GM11168 (cell line): ENCODE measurements around the gene RAB6A.

Experiments used
- in situ Hi-C: fragments of 300-500 bp; cut with MboI; formaldehyde crosslinking; loops from one replicate; pipeline ENCODE4 v1.12.0; 2022; ENCODE audit warnings: low sequenced_read_pairs; ENCODE audit not compliant: unreplicated experiment

The RAB6A gene

DNA sequence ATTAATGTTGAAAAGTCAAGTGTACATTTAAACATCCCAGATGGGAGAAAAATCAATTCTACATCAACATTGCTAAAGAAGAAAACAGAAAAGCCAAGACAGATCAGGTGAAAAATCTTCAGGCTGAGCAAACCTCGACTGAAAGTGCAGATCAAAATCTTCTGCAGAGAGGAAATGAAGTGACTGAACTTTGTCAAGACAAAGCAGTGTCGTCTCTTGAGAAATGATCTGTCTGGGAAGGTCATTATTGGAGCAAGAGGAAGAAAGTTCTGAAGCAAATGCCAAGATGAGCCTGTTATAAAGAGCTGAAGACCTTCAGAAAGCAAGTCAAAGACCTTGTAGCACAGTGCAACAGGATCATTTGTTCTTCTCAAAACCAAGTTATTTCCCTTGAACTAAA, 120.3 kb downstream of the RAB6A start:
- in situ Hi-C loops: no loop called here

GRCh38 chr11:73637012-73637411, 123.9 kb downstream of the RAB6A start:
- in situ Hi-C loops: no loop called here

DNA sequence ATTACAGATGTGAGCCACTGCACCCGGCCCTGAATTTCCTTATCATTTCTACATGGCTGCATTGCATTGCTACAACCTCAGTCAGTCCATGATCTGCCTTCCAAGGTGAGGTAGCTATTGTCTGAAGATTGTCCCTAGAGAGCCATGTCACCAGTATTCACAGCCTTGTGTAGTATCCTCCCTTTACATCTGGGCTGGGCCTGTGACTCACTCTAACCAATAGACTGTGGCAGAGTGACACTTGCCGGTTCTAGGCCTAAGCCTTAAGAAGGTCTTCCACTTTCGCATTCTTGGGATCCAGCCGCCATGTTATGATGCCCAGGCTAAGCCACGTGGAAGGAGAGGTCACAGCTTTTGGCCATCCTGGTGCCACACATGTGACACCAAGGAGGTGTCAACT, 124.6 kb downstream of the RAB6A start:
- in situ Hi-C loops: no loop called here

DNA sequence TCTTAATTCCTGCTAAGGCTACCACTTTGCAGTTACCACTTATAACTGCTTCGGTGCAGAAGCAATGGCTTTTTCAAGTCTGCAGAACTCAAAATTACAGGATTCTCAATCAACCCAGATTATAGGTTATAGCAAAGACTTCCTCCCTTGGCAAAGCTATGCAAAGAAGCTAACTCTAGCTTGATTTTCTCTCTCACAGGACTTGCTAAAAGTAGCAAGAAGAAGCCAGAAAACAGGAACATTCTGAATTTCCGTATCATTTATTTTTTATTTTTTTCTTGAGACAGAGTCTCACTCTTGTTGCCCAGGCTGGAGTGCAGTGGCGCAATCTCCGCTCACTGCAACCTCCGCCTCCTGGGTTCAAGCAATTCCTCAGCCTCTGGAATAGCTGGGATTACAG, 125.2 kb downstream of the RAB6A start:
- in situ Hi-C loops: no loop called here

GRCh38 chr11:73633999-73634398, 126.9 kb downstream of the RAB6A start:
- in situ Hi-C loops: no loop called here

DNA sequence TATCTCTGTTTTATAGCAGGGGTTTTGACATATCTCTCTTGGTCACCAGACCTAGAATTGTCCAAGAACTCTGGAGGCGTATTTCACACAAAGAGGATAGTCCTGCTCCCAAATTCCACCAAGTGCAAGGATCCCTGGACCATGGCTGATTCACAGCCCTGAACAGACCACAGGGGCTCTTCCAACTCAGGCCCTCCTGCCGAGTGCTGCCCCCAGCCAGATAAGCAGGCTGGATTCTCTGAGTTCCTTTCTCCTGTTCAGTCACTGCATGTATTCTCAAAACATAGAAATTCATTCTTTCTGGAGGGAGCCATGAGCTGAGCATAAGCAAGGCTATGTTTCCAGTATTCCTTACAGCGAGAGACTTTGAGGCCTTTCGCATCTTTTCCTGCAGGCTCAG, 127.9 kb downstream of the RAB6A start:
- in situ Hi-C loops: no loop called here

DNA sequence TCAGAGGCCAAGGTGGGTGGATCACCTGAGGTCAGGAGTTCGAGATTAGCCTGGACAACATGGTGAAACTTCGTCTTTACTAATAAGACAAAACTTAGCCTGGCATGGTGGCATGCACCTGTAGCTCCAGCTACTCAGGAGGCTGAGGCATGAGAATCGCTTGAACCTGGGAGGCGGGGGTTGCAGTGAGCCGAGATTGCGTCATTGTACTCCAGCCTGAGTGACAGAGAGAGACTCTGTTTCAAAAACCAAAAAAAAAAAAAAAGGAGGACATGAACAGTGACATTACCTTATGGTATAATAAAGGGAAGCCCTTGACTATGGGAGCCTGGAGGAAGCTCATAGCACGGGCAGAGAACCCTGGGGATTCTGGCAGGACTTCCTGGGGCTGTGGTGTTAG, 131.0 kb downstream of the RAB6A start:
- in situ Hi-C loops: no loop called here

DNA sequence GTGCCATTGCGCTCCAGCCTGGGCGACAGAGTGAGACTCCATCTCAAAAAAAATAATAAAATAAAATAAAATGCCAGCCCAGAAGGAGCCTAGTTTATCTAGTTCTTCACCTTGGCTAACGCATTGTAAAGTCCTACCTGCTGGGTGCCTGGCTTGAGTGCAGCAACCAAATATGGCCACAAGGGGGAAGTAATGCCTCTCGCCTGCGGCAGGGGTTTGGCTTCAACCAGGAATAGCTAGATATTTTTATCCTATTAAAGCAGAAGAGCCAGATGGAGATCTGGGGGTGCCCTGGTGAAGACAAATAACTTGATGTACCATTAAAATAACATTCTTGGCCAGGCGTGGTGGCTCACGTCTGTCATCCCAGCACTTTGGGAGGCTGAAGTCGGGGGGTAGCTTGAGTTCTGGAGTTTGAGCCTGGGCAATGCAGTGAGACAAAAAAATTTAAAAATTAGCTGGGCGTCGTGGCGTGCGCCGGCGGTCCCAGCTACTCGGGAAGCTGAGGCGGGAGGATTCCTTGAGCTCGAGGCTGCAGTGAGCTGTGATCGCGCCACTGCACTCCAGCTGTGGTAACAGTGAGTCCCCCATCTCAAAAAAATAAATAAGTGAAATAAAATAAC, 135.1 kb downstream of the RAB6A start:
- in situ Hi-C loops: no loop called here
